CD4-positive, alpha-beta T cell treated with Interferon alpha-2 for 1 hour (primary cell): ENCODE results near the gene PDLIM5.

Experiments used
- DNase-seq, 2 donors: peaks; one replicate each; pipeline ENCODE4 v3.0.0-alpha.2; 2020 to 2022

Gene PDLIM5

DNA sequence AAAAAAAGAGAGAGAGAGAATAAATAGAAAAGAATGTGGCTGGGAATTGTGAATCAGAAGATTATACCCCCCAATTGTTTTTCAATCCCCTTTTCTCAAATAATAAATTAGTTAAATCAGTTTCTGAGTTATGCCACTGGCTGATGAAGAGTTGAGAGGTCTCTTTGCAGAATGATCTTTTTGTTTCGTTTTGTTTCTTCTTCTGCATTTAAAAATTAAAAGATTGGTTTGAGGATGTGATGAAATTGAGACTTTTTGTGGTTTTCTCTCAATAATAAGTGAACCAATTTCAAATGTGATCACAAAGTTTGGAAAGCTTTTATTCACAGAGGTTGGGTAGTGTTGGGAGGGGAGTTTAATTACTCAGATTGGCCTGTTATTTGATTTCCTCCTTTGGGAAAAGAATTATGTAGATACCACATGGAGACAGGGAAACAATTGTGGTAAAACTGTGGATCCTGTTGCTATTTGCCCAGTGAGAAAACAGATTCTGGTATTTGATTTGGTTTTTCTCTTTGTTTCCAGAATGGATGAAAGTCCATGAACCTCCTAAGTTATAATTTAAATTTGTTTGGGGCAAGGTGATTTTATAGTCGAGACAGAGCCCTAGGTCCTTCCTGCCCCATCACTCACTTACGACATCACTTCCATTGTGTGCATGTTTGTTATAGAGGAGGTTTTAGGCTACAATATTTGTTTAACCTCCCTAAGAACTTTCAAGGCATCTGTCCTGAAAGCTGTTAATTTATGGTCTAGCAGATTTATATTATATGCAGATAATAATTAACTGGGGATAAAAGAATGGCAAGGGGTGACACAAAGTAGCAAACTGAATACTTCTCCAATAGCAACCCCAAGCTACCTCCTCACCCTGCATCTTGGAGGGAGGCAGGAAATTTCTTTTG is 214.0 kb downstream of the PDLIM5 start:
- DNase-seq = no peak

DNA sequence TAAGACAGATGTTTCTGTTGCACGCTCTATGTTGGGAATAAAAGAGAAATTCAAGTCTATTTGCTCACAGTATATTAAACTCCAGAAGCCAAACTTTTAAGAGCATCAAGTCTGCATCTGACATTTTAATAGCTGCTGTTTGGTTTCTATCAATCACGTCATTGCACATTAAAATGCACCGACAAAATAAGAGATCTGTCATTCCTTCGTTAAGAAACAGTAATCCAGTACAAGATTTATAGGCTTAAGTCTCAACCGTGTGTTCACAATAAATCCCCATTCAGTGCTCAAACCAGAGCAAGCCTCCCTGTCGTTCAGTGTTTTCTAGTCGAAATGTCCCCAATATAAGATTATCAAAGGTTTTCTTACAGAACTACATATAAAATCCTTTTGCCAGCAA is 217.0 kb downstream of the PDLIM5 start:
- DNase-seq = no peak

DNA sequence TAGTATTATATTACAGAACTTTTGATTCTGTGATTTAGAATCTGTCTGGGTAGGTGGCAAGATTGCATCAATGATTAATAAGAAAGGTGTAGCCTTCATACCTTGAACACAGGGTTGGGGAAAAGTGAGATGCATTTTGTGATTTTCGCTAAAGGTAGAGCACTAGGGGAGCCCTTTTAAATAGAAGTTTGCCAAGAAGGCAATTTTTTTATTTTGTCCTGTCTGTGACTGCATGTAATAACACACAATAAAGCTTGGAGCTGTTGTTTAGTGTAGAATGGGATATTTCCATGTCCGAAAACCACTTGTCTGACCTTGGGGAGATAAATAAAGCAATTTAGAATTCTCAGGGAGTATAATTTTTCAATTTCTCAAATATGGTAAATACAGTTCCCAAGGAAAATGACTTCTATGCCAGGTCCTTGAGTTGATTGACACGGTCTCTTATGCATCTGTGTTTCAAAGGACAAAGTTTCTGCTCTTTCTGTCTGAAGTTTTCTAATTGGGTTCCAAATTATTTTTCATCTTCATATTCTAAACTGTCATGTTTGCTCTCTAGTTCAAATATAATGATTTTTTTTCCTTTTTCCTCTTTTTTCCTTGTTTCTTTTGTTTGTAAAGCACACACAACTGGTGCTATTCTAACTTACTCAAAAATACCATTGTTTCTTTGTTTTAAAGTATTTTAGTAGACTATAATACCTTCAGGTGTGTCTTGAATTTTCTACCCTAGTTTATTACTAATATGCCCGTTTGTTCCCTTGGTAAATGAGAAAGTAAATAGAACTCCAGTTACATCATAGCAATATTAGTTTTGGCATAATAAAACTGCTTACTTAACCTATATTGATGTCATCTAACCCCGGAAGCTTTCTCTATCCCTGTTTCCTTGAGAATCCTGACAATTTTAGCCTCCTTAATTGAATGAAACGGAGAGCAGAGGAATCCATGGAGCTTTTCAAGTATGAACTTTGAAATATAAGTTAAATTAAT is 218.2 kb downstream of the PDLIM5 start:
- DNase-seq = no peak

DNA sequence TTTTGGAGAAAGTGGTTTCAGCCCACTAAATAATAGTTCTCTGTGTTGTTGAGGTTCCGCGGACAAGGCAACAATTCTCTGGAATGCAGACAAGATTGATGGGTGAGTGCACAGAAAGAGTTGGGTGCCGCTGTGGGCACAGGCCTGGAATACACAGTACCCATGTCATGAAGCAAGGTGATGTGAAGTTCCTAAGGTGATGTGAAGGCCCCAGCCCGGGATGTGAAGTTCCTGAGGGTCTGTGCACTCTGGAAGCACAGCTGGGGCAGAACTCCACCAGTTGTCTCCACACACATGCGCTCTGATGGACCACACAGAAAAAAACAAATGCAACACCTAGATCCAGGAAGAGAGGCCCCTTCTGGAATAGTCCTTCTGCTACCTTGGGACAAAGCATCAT is 219.4 kb downstream of the PDLIM5 start:
- DNase-seq = no peak

DNA sequence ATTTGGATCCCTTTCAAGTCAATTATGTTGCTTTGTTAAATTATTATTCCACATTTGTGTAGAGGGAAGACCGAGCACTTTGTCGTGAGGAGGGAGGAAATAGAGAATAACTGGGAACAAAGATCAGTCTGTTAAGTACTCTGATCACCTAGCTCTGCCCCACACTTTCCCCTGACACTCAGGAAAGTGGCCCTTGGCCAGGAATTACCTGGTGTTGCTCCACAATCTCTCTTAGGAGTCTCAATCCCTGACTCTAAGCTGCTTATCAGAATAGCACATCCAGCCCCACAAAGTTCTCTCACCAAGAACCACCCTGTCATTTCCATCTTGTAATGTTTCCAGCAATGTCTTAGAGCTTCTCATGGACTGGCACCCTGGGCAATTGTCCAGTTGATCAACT is 222.2 kb downstream of the PDLIM5 start:
- no peak for DNase-seq

DNA sequence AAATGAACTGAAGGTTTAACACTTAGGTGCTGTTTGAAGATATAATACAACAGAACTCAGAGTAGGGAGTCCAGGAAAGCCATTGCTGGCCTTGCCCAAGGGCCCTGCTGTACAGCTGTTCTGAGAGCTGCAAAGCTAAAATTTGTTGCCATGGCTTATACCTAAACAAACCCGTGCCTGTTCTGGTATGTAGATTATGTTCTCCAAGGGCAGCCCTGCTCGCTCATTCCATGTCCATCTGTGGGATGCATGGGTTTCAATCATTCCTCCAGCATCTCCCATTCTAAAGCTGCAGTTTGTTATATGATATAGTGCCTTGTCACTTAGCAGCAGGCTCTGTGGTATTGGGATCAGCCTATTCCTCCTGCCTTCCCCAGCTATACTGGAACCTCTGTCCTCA is 225.2 kb downstream of the PDLIM5 start:
- DNase-seq = no peak

DNA sequence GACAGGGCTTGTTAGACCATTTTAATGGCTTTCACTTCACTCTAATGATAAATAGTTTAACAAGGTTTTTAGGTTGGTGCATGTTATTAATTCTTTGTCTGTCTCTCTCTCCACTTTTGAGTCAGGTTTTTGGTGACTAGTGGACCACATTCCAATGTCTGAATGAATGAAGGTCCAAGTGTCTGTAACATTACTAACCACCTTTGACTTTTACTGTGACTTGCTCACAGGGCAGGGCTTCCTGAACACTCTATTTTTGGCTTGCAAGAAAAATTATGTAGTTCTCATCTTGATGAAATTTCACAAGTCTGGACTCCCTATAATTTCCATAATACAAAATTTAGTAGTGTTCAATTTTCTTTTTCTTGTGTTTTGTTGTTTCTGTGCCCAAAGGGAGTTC is 227.2 kb downstream of the PDLIM5 start:
- DNase-seq = no peak

DNA sequence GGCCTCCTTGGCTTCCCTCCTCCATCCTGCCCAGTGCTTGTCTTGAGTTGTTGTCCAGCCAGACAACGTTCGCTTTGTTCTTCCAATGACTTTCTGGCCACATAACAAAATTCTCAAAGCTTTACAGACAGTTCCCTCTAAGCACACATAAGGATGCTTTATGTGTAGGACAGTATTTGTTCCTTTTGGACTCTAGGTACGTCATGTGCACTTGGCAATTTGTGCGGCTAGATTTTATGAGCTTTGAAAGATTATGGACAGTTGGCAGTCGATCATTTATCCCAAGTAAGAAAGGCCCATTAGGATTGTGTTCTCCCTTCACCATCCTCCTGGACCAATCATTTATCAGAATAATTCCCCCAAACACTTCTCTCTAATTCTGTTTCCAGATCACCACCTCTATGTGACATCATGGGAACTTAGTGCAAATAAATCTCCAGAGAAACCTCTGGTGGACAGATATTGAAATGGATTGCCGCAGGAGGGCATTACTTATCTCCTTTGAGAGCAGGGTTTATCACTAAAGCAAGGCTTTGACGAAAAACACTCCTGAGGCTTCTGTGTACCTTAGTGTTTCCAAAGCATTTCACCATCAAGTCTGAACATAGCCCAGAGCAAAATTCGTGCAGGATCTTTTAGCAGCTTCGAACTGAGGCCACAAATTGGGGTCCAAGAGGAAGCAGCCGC is 228.6 kb downstream of the PDLIM5 start:
- DNase-seq = no peak

DNA sequence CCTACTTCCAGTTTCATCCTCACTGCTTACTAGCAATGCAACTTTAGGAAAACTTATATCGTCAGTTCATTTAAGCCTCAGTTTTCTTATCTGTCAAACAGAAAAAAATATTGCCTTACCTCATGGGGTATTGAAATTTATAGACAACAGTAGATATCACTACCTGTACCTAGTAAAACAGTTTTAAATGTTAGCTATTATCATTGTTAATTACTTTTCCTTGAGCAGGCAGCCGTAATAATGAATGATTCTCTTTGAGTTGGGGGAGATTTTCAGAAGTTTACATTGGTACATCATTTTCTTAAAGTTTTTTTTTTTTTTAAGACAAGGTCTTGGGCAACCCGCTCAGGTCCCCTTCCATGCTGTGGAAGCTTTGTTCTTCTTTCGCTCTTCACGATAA is 234.3 kb downstream of the PDLIM5 start:
- DNase-seq = no peak

DNA sequence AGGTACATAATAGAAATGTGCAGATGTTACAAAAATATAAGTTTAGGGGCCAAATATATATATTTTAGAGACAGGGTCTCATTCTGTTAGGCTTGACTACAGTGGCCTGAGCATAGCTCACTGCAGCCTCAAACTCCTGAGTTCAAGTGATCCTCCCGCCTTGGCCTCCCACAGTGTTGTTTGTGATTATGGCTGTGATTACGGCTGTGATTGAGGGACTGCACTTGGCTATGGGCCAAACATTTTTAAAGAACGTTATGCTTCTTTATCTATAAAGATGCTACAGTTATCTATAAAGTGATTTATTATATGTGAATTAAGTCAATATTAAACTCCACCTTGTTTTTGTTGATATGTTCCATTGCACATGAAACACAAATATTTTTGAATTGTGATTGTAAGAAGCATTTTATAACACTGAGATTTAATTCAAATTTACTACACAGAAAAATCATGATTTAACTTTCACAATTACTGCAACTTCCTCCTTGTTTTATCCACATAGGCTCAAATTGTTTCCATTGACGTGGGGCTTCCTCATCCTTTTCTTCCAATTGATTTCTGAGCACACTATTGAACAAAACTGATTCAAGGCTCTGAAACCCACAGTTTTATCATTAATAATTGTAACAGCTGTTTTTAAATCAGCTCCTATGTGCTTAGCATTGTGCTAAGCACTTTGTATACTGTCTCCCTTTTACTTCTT is 237.6 kb downstream of the PDLIM5 start:
- no peak for DNase-seq

DNA sequence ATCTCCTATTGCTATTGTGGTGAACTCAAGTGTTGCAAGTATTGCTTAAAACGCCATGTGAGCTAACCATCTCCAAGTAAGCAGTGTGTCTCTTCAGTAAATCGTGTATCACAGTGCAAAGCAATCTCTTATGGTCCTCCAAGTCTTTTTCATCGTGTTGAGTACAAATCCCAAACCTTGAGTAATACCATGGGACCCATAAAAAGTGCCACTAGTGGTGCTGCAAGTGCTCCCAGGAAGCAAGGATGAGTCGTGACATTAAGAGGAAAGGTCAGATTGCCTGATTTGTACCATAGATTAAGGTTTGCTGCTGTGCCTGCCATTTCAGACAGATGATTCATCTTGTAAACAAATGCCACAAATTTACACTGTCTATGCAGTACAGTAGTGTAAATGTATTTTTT is 239.1 kb downstream of the PDLIM5 start:
- no peak for DNase-seq

DNA sequence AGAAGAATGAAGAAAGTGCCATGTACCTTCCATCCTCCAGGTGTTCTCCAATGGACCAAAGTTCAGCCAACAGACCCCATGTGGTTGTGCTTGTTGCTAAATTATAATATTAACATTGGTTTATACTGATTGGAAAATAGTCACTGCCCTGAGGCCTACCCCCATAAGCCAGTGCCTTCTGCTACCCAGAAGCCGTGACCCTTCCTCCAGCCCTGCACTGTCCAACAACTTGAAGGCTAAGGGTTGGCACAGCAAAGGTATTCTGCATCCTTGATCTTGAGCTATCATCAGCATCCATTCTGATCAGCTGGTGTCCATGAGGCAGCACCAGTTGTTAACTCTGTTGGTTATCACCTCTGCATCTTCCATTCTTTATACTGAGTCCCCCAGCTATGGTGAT is 239.8 kb downstream of the PDLIM5 start:
- DNase-seq = no peak

DNA sequence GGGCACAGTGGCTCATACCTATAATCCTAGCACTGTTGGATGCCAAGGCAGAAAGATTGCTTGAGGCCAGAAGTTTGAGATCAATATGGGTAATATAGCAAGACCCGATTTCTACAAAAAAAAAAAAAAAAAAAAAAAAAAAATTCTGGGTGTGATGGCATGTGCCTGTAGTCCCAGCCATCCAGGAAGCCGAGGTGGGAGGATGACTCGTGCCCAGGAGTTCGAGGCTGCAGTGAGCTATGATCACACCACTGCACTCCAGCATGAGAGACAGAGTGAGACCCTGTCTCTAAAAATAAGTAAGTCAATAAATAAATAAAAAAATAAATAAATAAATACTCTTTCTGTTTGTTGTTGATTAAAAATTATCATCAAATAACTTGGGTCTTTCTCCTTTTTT is 243.6 kb downstream of the PDLIM5 start:
- no peak for DNase-seq

DNA sequence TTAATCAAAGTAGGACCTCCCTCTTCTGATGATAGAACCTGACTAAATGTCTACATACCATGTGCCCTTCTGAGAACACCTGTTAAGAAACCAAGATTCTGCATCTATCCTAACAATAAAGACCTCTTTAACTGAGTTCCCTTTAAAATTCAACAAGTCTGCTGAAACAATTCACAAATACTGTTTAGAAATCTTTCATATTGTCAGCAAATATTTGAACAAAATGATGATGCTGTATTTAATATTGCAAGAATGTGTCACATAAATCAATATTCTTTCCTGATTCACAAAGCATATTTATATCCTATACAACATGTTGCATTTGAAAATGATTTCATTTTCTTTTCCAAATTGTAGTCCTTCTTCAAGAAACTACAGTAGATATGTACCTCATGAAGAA is 246.4 kb downstream of the PDLIM5 start:
- no peak for DNase-seq

DNA sequence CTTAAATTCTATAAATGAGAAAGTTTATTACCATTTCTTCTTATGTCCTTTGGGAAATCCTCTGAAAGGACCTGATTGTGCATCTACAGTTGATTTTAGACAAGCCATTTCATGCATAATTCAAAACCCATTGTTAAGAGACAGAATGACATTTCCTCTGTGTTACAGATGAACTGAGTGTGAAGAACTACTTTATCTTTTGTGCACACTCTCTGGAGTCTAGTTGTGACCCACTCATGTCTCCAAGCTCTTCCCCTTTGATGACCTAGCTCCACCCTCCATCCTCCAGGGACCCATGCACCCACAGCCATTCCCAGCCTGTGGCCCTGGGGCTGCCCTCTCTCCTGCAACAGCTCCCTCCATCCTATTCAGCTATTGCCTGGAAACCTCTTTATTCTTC is 248.6 kb downstream of the PDLIM5 start:
- DNase-seq = no peak

DNA sequence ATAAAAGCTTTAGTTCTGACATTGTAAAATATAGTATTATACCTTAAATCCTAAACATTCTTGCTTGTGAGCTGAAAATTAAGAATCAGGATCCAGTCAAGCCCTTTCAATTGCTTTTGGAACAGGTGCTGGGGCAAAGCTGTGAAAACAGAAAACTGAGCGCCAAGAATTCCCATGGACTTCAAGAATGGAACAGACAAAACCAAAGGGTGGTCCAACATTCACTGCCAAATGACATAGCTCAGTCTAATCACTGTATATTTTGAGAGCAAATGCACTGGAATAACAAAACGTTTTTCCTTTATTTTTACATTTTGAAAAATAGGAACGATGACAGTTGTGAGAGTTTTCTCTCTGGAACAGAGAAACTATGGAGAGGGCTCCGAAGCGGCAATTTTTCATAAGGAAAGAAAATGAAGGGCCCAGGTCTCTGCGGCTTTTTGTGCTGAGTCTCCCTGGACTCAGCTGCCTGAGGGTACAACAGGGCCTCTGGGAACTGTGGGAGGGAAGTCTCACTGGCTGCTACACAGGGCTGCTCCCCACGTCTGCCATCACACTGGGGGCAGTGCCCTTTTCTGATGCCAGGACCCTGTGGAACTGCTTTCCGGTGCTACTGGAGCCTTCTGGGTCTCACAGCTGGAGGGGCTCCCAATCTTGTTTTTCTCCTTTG is 250.0 kb downstream of the PDLIM5 start:
- DNase-seq = no peak

DNA sequence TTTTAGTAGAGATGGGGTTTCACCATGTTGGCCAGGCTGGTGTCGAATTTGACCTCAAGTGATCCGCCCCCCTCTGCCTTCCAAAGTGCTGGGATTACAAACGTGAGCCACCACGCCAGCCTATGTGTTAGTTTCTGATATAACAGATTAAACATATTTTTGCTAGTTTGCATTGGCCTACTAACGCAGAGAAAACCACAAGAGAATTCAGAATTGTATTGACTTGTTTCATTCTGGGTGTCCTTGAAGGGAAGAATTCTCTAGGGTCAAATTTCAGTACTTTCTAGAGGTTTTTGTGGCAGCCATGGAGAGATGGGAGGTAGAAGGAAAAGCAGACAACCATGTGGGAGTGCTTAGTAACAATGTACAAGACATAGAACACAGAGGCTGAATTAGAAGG is 259.9 kb downstream of the PDLIM5 start:
- no peak for DNase-seq

DNA sequence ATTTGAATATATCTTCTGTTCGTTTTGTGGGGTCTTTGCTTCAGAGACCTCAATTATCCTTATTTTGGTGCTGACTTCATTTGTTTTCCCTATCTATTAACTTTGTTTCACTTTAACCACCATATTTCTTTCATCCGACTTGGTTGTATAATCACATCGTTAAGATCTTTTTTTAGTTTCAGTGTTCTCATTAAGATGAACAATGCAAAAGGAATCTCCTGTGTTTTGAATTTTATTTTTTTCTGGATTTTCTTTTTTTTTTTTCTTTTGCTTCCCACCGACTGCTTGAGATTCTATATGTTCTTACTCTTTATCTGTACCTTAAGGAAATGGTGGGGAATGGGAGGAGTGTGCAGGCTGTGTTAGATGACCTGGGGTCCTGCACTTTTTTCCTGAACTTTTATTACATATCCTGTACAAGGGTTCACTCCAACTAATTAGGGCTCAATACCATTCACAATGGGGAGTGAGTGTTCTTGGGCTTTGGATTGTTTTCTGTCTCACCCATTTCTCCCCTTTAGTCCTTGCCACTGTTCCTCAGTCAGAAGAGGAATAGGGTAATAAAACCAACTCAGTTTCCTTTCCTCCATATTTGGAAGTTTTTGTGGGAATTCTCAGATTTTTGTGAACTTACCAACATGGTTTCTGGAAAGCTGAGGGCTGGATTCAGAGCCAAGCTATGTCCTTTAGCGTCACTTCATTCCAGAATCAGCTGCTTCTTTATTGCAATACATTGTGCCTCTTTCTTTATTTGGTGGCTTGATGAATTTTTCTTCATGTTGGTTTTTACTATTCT is 262.8 kb downstream of the PDLIM5 start:
- DNase-seq = no peak

DNA sequence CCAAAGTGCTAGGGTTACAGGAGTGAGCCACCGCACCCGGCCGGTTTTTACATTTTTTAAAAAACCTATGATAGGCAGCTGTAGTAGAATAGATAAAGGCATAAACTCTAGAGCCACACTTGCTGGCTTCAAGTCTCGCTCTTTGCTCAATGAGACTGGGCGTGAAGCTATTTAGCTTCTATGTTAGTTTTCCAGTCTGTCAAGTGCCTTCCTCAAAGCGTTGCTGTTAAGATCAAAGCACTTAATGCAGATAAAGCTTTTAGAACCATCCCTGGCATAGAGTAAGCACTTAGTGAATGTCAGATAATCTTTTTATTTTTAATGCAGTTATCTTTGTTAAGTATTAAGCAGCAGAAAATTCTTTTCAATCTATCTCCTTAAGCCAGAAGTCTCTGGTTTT is 264.0 kb downstream of the PDLIM5 start:
- DNase-seq = no peak
